Measurements from ENCODE around the gene CEP128.

- TF ChIP-seq CTCF (IDR thresholded peaks at IDR 0.05) (no peak), POLR2A (IDR thresholded peaks at IDR 0.05) (no peak), EP300 (IDR thresholded peaks at IDR 0.05; ENCODE audit: low read depth) (no peak), POLR2AphosphoS5 (IDR thresholded peaks at IDR 0.05) (no peak)
Measured at GRCh38 chr14:80933686-80934085, 7.9 kb downstream of the CEP128 start.

Measured in transverse colon (tissue), 4 donors.